ENCODE results near the gene MBNL1. TPM values are rescaled to one million over a fixed set of nuclear protein-coding genes. Genes with fewer than 3 reads are reported as not detected.

MBNL1 gene
- total RNA-seq, 1 donor from 2014 or later, result 14.7 TPM

GRCh38 chr3:152282813-152283212 lies 14.1 kb downstream of the MBNL1 start:
- TF ChIP-seq EZH2phosphoT487 (IDR thresholded peaks at IDR 0.05) (no peak), CTCF (IDR thresholded peaks at IDR 0.05) (no peak), EZH2 (IDR thresholded peaks at IDR 0.05) (no peak)
- Mint-ChIP-seq H3K27ac (no peak overlapping the region), H3K4me1 (peaks cover 27% of the 10 kb centered on the region), H3K9me3 (no peaks in the 10 kb centered on the region), H3K36me3 (peaks cover 3% of the 10 kb centered on the region), H3K27me3 (ENCODE audit: insufficient read depth, low read depth) (no peaks in the 10 kb centered on the region), H3K4me3 (no peak overlapping the region)
- Histone ChIP-seq H3K36me3 (no peaks in the 10 kb centered on the region), H3K27ac (no peak overlapping the region), H3K27me3 (no peaks in the 10 kb centered on the region), H3K4me3 (no peak overlapping the region), H3F3A (ENCODE audit: low read depth) (no peaks in the 10 kb centered on the region), H3K79me2 (ENCODE audit: low read depth) (peaks cover 9% of the 10 kb centered on the region), H3K4me1 (peaks cover 11% of the 10 kb centered on the region), H3K9me3 (ENCODE audit: low read depth) (no peaks in the 10 kb centered on the region), H3K4me2 (no peak overlapping the region), H3K9ac (no peak overlapping the region), H2AFZ (replicated peaks) (no peak overlapping the region), H4K20me1 (ENCODE audit: low read depth) (no peaks in the 10 kb centered on the region)
- DNase-seq (ENCODE audit: low spot score), result no peak

- peaks cover 25% of the 10 kb centered on the region for H3K4me1 Mint-ChIP-seq
- Histone ChIP-seq H3K27ac (no peak overlapping the region), H3K79me2 (ENCODE audit: low read depth) (peaks cover 9% of the 10 kb centered on the region)
These were observed 15.0 kb downstream of the MBNL1 start for GRCh38 chr3:152283492-152284381.

GRCh38 chr3:152284906-152285305 lies 16.2 kb downstream of the MBNL1 start:
- Histone ChIP-seq H3K9ac (no peak overlapping the region), H3F3A (ENCODE audit: low read depth) (no peaks in the 10 kb centered on the region), H3K27ac (no peak overlapping the region), H3K4me3 (no peak overlapping the region), H3K79me2 (ENCODE audit: low read depth) (peaks cover 9% of the 10 kb centered on the region), H3K4me1 (peaks cover 11% of the 10 kb centered on the region), H4K20me1 (ENCODE audit: low read depth) (no peaks in the 10 kb centered on the region), H3K4me2 (no peak overlapping the region), H2AFZ (replicated peaks) (no peak overlapping the region), H3K9me3 (ENCODE audit: low read depth) (no peaks in the 10 kb centered on the region), H3K36me3 (no peaks in the 10 kb centered on the region), H3K27me3 (no peaks in the 10 kb centered on the region)
- H3K27ac Mint-ChIP-seq, result no peak overlapping the region
- peaks cover 2% of the 10 kb centered on the region for H3K9me3 Mint-ChIP-seq
- no peaks in the 10 kb centered on the region for H3K27me3 Mint-ChIP-seq (ENCODE audit: insufficient read depth, low read depth)
- H3K36me3 Mint-ChIP-seq, result peaks cover 3% of the 10 kb centered on the region
- TF ChIP-seq CTCF (IDR thresholded peaks at IDR 0.05) (no peak), EZH2phosphoT487 (IDR thresholded peaks at IDR 0.05) (no peak), EZH2 (IDR thresholded peaks at IDR 0.05) (no peak)
- H3K4me1 Mint-ChIP-seq, result peaks cover 23% of the 10 kb centered on the region
- H3K4me3 Mint-ChIP-seq, result no peak overlapping the region
- no peak for DNase-seq (ENCODE audit: low spot score)

More at GRCh38 chr3:152283492-152284381, 15.0 kb downstream of the MBNL1 start:
- TF ChIP-seq EZH2 (IDR thresholded peaks at IDR 0.05) (no peak), EZH2phosphoT487 (IDR thresholded peaks at IDR 0.05) (no peak), CTCF (IDR thresholded peaks at IDR 0.05) (no peak)
- Mint-ChIP-seq H3K4me3 (no peak overlapping the region), H3K36me3 (peaks cover 3% of the 10 kb centered on the region), H3K27ac (no peak overlapping the region), H3K27me3 (ENCODE audit: insufficient read depth, low read depth) (no peaks in the 10 kb centered on the region), H3K9me3 (no peaks in the 10 kb centered on the region)
- peaks cover 11% of the 10 kb centered on the region for H3K4me1 ChIP-seq
- no peak overlapping the region for H3K9ac ChIP-seq
- H3F3A ChIP-seq (ENCODE audit: low read depth), result no peaks in the 10 kb centered on the region
- H3K36me3 ChIP-seq, result no peaks in the 10 kb centered on the region
- DNase-seq (ENCODE audit: low spot score), result no peak
- no peaks in the 10 kb centered on the region for H4K20me1 ChIP-seq (ENCODE audit: low read depth)
- H3K27me3 ChIP-seq, result no peaks in the 10 kb centered on the region
- H3K4me2 ChIP-seq, result no peak overlapping the region
- H3K4me3 ChIP-seq, result no peak overlapping the region
- H3K9me3 ChIP-seq (ENCODE audit: low read depth), result no peaks in the 10 kb centered on the region
- H2AFZ ChIP-seq (replicated peaks), result no peak overlapping the region

Data from neural progenitor cell (in vitro differentiated cells).